Keratinocyte (primary cell): Measurements from ENCODE around the gene NAPA. TPM values are rescaled to one million over a fixed set of nuclear protein-coding genes. Genes with fewer than 3 reads are reported as not detected.

Experiments
- DNase-seq: peaks from one replicate; pipeline ENCODE4 v3.0.0-alpha.2; 2011; ENCODE audit warnings: low read depth, missing footprints, low spot score
- FAIRE-seq: peaks from 2 replicates; lab custom pipeline; 2011; peaks lifted over from hg19 to GRCh38; lab: Jason Lieb, UNC
- H2AFZ ChIP-seq: 2 replicates; pipeline ENCODE4 v1.6.0; 2012; ENCODE audit warnings: low read length, control low read depth, inconsistent platforms; ENCODE audit not compliant: control insufficient read depth
- H3K27ac ChIP-seq: 2 replicates; pipeline ENCODE4 v1.5.1; 2011; ENCODE audit warnings: low read length; ENCODE audit not compliant: control insufficient read depth, insufficient read depth
- H3K27me3 ChIP-seq: 3 replicates; pipeline ENCODE4 v1.6.0; 2011; ENCODE audit warnings: low read length; ENCODE audit not compliant: control insufficient read depth, insufficient read depth; ENCODE audit errors: extremely low read depth
- H3K36me3 ChIP-seq, 2 experiments: 2 replicates in 1 of 2; 3 replicates in 1 of 2; pipeline ENCODE4 v1.5.1; 2011; ENCODE audit warnings: low read length in 2 of 2, mild to moderate bottlenecking in 1 of 2; ENCODE audit not compliant: control insufficient read depth in 2 of 2, insufficient read depth in 2 of 2; ENCODE audit errors: extremely low read depth in 1 of 2
- H3K4me1 ChIP-seq: 3 replicates; pipeline ENCODE4 v1.5.1; 2011; ENCODE audit warnings: low read length; ENCODE audit not compliant: control insufficient read depth, insufficient read depth; ENCODE audit errors: extremely low read depth
- H3K4me2 ChIP-seq: 3 replicates; pipeline ENCODE4 v1.6.0; 2011; ENCODE audit warnings: low read depth, low read length; ENCODE audit not compliant: control insufficient read depth, insufficient read depth; ENCODE audit errors: extremely low read depth
- H3K4me3 ChIP-seq, 3 experiments: fragments of 200-600 bp in 1 of 3; sonication (generic) in 1 of 3; 2 replicates in 2 of 3; 3 replicates in 1 of 3; pipeline ENCODE4 v1.5.1; 2011 to 2016; ENCODE audit warnings: low read length in 3 of 3, mild to moderate bottlenecking in 3 of 3, control low read depth in 2 of 3, inconsistent platforms in 1 of 3, low read depth in 1 of 3, mixed read lengths in 1 of 3, mixed run types in 1 of 3, moderate library complexity in 1 of 3; ENCODE audit not compliant: control insufficient read depth in 2 of 3, insufficient read depth in 2 of 3; ENCODE audit errors: extremely low read depth in 1 of 3
- H3K79me2 ChIP-seq: 2 replicates; pipeline ENCODE4 v1.6.0; 2012; ENCODE audit warnings: low read length; ENCODE audit not compliant: control insufficient read depth, insufficient read depth
- H3K9ac ChIP-seq: 3 replicates; pipeline ENCODE4 v1.6.0; 2011; ENCODE audit warnings: low read length; ENCODE audit not compliant: control insufficient read depth, insufficient read depth; ENCODE audit errors: extremely low read depth
- H3K9me1 ChIP-seq: 3 replicates; pipeline ENCODE4 v1.6.0; 2011; ENCODE audit warnings: low read length; ENCODE audit not compliant: control insufficient read depth, insufficient read depth; ENCODE audit errors: extremely low read depth
- H3K9me3 ChIP-seq: 2 replicates; pipeline ENCODE4 v1.5.1; 2012; ENCODE audit warnings: low read depth, low read length; ENCODE audit not compliant: control insufficient read depth
- H4K20me1 ChIP-seq: 3 replicates; pipeline ENCODE4 v1.6.0; 2011; ENCODE audit warnings: low read length; ENCODE audit not compliant: control insufficient read depth, insufficient read depth; ENCODE audit errors: extremely low read depth
- EZH2 ChIP-seq: IDR thresholded peaks from one replicate; pipeline ENCODE4 v1.6.1; 2012; ENCODE audit warnings: inconsistent platforms, mild to moderate bottlenecking, low read length, moderate library complexity
- dilution Hi-C: fragments of 300-500 bp; cut with MboI; formaldehyde crosslinking; loops from one replicate; pipeline ENCODE4 v1.7.0; 2020; ENCODE audit warnings: low sequenced_read_pairs; ENCODE audit not compliant: extremely low pct_ligation_motif_present
- polyA plus RNA-seq, 5 experiments: library from polyadenylated mRNA; depleted of rRNA in 3 of 5; stranded (reverse) in 3 of 5; stranded (forward) in 1 of 5; unstranded in 1 of 5; fragments of >200 nt; gene quantifications; 1 replicate in 1 of 5; 2 replicates in 3 of 5; 3 replicates in 1 of 5; pipeline versions ENCODE4 v1.2.1 to v1.2.3, GENCODE V29; 2011 to 2012; ENCODE audit warnings: missing spikeins in 2 of 5, low read depth in 1 of 5, low replicate concordance in 1 of 5
- TF ChIP-seq, protein P1 (sequence below), 3 experiments: IDR thresholded peaks in 1 of 3; conservative IDR thresholded peaks in 1 of 3; optimal IDR thresholded peaks in 1 of 3; 2 replicates in 2 of 3; 3 replicates in 1 of 3; pipeline versions ENCODE3 to v1.5.1; 2011; ENCODE audit warnings: low read length in 3 of 3, mild to moderate bottlenecking in 3 of 3, moderate library complexity in 2 of 3, control low read depth in 1 of 3, inconsistent platforms in 1 of 3; ENCODE audit not compliant: insufficient read depth in 2 of 3; ENCODE audit errors: extremely low read depth in 1 of 3

The NAPA gene
- polyA plus RNA-seq, 1 donor (not counting 4 experiments of a cell fraction or from before 2014, with no cell fraction given): 89.0 TPM

DNA sequence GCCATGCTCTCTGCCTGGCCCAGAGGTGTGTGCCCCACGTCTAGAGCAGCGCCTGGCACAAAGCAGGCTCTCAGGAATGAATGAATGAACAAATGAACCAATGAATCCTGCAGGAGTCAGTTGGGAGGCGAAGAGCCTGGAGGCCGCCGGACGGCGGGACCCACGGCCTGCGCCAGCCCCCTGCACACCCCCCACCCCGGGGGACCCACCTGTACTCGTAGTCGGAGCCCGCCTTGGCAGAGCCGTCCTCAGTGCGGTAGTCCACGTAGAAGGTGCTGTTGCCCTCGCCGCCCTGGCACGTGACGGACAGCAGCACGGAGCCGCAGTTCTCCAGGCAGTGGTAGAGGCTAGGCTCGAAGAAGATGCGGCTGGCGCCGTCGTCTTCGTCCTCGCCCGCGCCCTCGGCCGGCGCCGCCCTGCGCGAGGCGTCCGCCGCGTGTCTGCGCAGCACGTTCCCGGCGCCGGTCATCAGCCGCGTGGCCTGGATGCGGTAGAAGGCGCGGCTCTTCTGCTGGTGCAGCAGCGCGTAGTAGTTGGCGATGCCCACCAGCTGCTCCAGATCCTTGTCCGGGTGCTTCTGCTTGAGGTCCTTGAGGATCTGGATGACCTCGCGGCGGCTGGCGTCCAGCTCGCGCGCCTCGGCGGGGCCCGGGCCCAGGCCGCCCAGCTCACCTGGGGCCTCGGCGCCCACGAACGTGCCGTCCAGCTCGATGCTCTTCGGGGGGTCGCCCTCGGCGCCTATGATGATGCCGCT lies 58.0 kb downstream of the NAPA start:
- no peak for FAIRE-seq
- TF ChIP-seq, protein P1, sequence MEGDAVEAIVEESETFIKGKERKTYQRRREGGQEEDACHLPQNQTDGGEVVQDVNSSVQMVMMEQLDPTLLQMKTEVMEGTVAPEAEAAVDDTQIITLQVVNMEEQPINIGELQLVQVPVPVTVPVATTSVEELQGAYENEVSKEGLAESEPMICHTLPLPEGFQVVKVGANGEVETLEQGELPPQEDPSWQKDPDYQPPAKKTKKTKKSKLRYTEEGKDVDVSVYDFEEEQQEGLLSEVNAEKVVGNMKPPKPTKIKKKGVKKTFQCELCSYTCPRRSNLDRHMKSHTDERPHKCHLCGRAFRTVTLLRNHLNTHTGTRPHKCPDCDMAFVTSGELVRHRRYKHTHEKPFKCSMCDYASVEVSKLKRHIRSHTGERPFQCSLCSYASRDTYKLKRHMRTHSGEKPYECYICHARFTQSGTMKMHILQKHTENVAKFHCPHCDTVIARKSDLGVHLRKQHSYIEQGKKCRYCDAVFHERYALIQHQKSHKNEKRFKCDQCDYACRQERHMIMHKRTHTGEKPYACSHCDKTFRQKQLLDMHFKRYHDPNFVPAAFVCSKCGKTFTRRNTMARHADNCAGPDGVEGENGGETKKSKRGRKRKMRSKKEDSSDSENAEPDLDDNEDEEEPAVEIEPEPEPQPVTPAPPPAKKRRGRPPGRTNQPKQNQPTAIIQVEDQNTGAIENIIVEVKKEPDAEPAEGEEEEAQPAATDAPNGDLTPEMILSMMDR (optimal IDR thresholded peaks at IDR 0.05 in 1 of 3, IDR thresholded peaks at IDR 0.05 in 1 of 3, conservative IDR thresholded peaks at IDR 0.05 in 1 of 3; ENCODE audit: extremely low read depth in 1 of 3, insufficient read depth in 2 of 3, low read length in 3 of 3): no peak
- TF ChIP-seq EZH2: peak; percentile 86
- Histone ChIP-seq H3K9ac (no peak overlapping the region), H3K4me3 (no peak overlapping the region), H3K9me1 (no peaks in the 10 kb centered on the region), H3K4me2 (no peak overlapping the region), H3K9me3 (peaks cover 8% of the 10 kb centered on the region), H2AFZ (no peak overlapping the region), H4K20me1 (no peaks in the 10 kb centered on the region), H3K4me1 (no peaks in the 10 kb centered on the region), H3K27ac (no peak overlapping the region), H3K79me2 (no peaks in the 10 kb centered on the region), H3K36me3 (no peaks in the 10 kb centered on the region), H3K27me3 (peaks cover 42% of the 10 kb centered on the region)
- dilution Hi-C loops: no loop called here
- DNase-seq: no peak

DNA sequence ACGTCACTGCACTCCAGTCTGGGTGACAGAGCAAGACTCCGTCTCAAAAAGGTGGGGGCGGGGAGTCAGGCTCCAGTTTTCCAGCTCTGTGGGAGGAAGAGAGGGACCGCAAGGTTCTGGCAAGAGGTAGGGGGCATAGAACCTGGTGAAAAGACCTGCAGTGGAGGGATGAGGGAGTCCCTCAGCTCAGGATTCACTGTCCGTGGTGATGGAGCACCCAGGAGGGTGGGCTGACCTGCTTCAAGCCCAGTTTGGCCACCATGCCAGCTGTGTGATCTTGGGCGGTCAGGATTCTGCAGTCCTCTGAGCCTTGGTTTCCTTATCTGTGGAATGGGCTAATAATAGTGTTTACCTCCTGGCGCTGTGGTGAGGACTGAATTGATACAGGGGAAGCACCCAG lies 64.4 kb downstream of the NAPA start:
- DNase-seq (no peak), FAIRE-seq (no peak)
- H4K20me1 ChIP-seq: peaks cover 2% of the 10 kb centered on the region
- H2AFZ ChIP-seq: no peak overlapping the region
- no peak overlapping the region for H3K4me2 ChIP-seq
- peaks cover 3% of the 10 kb centered on the region for H3K4me1 ChIP-seq
- H3K36me3 ChIP-seq: no peaks in the 10 kb centered on the region
- no peaks in the 10 kb centered on the region for H3K9me1 ChIP-seq
- no peak overlapping the region for H3K4me3 ChIP-seq
- H3K9me3 ChIP-seq: no peaks in the 10 kb centered on the region
- H3K9ac ChIP-seq: no peak overlapping the region
- dilution Hi-C loops: no loop called here
- H3K27ac ChIP-seq: no peak overlapping the region
- TF ChIP-seq, protein P1 (optimal IDR thresholded peaks at IDR 0.05 in 1 of 3, IDR thresholded peaks at IDR 0.05 in 1 of 3, conservative IDR thresholded peaks at IDR 0.05 in 1 of 3; ENCODE audit: extremely low read depth in 1 of 3, insufficient read depth in 2 of 3, low read length in 3 of 3): no peak
- no peak for TF ChIP-seq EZH2
- no peaks in the 10 kb centered on the region for H3K79me2 ChIP-seq
- H3K27me3 ChIP-seq: peaks cover 48% of the 10 kb centered on the region
